GM20000 (cell line): ENCODE data around the gene SOX6.

ENCODE experiments used
- DNase-seq: peaks from one replicate; pipeline ENCODE4 v3.0.0; 2012; ENCODE audit warnings: low spot score
- TF ChIP-seq, protein P1 (sequence below): IDR thresholded peaks from 2 replicates; pipeline ENCODE4 v1.5.1; 2012; ENCODE audit warnings: mild to moderate bottlenecking, control low read depth; ENCODE audit errors: extremely low read depth, missing control alignments

Gene SOX6

DNA sequence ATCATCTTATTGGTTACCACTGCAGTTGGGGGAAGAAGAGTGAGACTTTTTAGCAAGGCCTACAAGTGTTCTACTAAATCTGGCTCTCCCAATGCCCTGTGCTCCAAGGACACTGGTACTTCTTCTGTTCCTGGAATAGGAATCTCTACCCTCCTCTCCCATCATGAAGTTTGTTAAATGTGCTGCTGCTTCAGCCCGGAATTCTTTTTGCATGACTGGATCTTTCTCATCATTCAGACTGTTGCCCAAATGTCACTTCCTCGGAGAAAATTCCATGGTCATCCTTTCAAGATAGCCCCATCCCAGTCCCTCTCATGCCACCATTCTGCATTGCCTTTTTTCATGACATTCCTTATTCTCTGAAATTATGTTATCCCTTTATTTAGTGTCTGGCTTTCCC, 400.8 kb downstream of the SOX6 start:
- TF ChIP-seq, protein P1, sequence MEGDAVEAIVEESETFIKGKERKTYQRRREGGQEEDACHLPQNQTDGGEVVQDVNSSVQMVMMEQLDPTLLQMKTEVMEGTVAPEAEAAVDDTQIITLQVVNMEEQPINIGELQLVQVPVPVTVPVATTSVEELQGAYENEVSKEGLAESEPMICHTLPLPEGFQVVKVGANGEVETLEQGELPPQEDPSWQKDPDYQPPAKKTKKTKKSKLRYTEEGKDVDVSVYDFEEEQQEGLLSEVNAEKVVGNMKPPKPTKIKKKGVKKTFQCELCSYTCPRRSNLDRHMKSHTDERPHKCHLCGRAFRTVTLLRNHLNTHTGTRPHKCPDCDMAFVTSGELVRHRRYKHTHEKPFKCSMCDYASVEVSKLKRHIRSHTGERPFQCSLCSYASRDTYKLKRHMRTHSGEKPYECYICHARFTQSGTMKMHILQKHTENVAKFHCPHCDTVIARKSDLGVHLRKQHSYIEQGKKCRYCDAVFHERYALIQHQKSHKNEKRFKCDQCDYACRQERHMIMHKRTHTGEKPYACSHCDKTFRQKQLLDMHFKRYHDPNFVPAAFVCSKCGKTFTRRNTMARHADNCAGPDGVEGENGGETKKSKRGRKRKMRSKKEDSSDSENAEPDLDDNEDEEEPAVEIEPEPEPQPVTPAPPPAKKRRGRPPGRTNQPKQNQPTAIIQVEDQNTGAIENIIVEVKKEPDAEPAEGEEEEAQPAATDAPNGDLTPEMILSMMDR: no peak
- no peak for DNase-seq

GRCh38 chr11:15947681-15948648, 408.4 kb downstream of the SOX6 start:
- TF ChIP-seq, protein P1: no peak
- no peak for DNase-seq

DNA sequence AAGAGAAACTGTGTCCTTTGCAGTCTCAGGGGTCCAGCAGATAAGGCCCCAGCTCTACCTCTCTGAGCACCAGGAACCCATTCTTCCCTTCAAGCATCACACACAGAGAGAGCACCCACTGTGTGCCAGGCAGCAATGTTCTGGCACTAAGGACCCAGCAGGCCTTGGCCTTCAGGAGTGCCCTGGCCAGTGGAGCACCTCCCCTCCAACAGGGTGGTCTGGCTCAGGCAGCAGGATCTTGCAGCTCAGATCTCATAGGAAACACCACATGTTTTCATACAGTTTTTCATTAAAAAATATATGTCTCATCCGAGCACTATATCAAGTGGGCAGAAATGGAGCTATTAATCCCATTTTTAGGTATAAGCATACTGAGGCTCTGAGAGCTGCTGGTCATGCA, 410.6 kb downstream of the SOX6 start:
- DNase-seq: no peak
- TF ChIP-seq, protein P1: no peak

DNA sequence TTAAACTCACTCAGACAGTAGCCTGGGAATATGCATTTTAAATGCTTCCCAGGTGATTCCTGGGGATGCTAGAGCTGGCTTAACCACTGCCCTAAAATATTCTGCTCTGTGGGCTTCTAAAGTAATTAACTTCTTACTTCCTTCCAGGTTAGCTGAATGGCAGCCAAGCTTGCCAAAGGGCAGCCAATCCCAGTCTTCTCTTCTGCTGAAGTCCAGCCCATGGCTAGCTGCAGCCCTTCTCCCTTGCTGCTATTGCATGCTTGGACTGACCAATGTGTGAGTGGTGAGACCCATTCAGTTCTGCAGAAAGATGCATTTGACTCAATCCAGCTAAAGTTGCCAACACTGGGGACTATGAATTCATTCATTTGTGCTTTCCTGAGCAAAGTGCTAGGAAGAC, 411.9 kb downstream of the SOX6 start:
- TF ChIP-seq, protein P1: no peak
- no peak for DNase-seq

DNA sequence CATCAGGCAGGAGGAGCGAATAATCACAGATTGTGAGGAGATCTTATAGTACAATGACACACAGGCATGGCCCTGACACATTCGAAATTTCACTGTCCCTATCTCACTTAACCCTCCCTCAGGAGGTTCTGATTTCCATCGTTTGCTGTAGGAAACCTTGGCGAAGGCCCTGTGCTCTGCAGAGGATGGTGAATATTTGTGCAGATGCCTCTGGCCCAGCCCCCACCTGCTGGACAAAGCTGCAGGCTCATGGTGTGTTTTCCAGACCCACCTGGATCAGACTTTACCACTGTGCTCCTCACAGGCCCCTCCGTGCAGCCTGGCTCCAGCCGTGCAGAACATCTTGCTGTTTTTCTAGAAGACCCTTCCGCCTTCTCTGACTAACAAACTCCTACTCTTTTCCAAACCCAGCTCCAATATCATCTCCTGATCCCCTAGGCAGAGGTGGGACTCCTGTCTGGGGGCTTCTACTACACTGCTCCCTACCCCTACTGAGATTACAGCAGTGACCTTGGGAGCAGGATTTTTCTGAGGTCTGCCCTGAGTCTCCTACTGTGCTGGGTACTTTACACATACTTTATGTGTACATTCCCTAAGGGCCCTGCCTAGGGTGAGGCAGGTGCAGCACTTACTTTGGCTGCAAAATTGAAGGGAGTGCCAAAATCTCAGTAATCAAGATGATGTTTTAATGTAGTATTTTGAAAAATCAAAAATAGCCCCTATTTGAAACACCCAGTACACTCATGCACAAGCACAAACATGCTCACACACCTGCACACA, 412.7 kb downstream of the SOX6 start:
- no peak for DNase-seq
- TF ChIP-seq, protein P1: no peak

DNA sequence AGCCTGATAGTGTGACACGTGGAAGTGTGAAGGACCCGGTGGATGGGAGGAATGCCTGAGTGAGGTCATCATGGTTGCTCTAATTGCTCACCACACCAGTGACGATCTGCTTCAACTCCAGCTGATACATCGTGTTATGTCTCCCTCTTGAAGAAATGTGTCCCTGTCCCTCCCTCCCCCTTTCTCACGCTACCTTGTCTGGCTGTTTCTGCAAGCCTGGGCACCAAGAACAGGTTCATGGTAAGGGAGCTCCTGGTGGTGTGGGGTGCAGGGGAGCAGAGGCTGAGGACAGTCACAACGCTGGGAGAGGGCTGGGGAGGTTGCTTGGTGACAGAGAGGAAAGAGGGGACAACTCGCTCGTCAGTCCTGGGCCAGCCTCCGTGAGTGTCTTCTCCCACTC, 413.4 kb downstream of the SOX6 start:
- TF ChIP-seq, protein P1: no peak
- no peak for DNase-seq

- DNase-seq: no peak
- TF ChIP-seq, protein P1: no peak
Observed at GRCh38 chr11:15942126-15942525, 414.2 kb downstream of the SOX6 start.
